Fibroblast of skin of right quadriceps (primary cell): Measurements from ENCODE around the gene PRKACB.

Source experiments
- DNase-seq: peaks from one replicate; pipeline ENCODE4 v3.0.0-alpha.2; 2013

Gene PRKACB

DNA sequence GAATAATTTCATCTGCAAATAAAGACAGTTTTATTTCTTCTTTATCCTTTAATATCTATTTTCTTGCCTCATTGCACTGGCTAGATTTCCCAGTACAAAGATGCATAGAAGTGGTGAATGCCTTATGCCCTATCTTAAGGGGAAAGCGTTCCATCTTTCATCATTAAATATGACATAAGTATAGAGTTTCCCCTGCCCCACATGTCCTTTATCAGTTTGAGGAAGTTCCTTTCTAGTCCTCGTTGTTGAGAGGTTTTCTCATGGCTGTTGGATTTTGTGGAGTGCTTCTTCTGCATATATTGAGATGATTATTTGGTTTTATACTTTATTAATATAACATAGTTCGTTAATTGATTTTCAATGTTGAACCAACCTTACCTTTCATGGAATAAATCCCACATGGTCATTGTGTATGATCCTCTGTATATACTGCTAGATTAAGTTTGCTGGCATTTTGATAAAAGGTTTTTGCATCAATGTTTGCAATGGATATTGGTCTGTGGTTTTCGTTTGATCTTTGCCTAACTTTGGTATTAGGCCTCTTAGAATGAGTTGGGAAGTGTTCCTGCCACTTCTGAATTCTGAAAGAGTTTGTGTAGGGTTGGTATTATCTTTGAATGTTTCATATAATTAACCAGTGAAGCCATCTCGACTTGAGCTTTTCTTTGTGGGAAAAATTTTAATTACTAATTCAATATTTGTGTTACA lies 15.6 kb downstream of the PRKACB start:
- no peak for DNase-seq

DNA sequence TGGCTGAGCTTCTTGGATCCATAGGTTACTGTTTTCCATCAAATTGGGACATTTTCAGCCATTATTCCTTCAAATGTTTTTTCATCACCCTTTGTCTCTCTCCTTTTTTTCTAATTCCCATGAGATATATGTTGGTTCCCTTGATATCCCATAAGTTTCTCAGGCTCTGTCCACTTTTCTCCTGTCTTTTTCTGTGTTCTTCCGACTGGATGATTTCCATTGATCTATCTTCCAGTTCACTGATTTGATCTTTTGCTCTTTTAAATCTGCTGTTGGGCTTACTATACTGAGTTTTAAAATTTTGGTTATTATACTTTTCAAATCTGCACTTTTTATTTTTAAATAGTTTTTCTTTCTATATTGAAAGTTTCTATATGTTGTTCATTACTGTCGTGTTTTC lies 18.2 kb downstream of the PRKACB start:
- no peak for DNase-seq

DNA sequence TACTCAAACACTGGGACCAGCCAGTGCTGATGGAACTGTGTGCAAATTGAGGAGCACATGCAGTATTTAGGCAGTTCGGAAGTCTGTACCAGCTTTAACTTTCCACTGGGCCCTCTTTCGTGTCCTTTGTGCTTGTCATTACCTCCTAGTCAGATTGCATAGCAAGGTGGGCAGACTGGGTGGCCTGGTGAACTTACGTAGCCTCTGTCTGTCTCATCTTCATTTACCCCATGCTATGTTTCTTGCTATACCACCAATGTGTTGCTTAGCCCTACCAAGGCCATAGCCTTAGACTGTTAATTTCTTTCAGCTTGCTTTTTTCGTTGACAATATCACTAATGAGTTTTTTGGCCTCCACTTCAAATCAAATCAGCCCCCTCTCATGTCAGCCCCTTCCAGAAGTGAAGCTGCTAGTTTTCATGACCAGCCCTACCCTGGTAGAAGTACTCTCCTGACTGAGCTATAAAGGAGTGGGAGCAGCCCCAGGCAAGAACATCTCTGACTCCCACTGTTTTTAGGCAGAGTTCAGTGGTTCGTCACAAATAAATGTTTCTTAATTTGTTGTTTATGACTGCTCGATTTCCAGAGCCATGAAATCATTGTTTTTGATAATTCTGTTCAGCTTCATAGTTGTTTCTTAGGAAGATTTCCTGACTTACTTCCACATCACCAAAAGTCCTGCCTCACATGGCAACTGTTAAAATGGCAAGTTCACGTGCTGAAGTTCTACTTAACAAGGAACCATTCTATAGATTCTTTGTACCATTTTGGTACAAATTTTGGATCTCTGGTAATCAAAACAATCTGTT lies 19.3 kb downstream of the PRKACB start:
- no peak for DNase-seq

DNA sequence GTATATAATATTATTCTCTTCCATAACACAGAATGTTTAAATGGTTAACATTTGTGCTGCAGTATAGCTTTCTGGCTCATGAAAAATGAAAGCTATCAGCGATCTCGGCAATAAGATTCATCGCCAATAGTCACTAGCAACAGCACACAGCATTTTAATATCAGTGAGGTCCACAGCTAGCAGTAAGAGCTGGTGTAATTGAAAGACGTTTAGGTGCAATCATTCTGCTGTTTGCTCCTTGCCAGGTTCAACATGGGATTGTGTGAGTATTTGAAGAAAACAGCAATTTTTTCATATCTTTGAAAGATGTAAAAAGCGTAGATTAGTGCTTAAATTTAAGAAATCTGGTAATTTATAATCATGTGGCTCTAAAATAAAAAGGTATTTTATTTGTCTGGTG lies 20.1 kb downstream of the PRKACB start:
- no peak for DNase-seq

DNA sequence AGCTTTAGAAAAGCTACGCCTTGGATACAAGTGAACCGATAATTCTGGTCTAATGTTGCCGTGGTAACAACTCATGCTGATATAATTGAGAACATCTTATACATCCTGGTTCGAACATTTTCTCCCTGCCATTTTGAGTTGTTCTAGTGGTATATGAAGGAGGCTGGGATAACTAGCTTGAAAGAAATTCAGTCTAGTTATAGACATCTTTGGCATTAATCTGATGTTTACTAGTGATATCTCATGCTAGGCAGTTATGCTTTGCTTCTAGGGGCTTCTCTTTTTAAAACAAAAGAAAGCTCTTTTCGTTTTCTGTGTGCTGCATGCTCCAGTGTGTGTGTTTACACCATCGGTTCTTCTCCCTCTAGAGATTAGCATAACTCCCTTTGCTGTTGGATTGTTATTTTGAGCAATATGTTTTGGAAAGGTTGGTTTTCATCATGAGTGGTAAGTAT lies 20.5 kb downstream of the PRKACB start:
- DNase-seq, result no peak

GRCh38 chr1:84165601-84166000 lies 21.5 kb downstream of the PRKACB start:
- no peak for DNase-seq

GRCh38 chr1:84166797-84167196 lies 22.7 kb downstream of the PRKACB start:
- DNase-seq, result no peak

- no peak for DNase-seq
These were observed 24.7 kb downstream of the PRKACB start for GRCh38 chr1:84168783-84169182.

GRCh38 chr1:84170171-84170570 lies 26.1 kb downstream of the PRKACB start:
- DNase-seq, result no peak

DNA sequence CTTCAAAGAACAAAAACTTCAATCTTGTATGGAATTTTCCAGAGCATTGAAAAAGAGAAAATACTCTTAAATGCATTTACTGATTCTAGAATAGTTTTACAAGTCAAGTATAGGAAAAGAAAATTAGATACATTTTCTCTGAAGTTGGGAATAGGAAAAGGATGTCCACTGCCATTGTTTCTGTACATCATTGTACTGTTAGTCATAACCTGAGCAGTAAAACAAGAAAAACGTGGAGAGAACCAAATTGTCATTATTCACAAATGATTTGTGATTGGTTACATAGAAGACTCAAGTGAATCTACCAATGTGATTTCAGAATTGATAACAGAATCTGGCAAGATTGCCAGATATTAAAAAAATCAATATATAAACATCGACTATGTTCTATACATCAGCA lies 27.4 kb downstream of the PRKACB start:
- DNase-seq, result no peak

- peak; percentile 67 for DNase-seq
These were observed 30.0 kb downstream of the PRKACB start for GRCh38 chr1:84174051-84174556.

- no peak for DNase-seq
These were observed 37.4 kb downstream of the PRKACB start for GRCh38 chr1:84181350-84182005.

DNA sequence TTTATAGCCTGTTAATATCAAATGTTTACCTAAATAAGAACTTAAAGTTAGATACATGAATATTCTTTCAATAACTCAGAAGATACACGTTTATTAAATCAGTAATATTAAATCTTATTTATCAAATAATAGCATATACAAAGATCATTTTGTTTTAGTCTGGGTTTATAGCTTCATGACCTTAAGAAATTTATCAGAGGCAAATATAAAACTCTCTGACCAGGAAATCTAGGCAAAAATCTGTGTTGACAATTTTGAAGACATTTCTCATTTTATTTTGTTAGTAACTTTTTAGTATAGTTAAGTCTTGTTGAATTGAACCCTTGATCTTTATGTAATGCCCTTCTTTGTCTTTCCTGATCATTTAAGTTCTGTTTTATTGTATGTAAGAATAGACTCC lies 46.4 kb downstream of the PRKACB start:
- DNase-seq, result no peak

DNA sequence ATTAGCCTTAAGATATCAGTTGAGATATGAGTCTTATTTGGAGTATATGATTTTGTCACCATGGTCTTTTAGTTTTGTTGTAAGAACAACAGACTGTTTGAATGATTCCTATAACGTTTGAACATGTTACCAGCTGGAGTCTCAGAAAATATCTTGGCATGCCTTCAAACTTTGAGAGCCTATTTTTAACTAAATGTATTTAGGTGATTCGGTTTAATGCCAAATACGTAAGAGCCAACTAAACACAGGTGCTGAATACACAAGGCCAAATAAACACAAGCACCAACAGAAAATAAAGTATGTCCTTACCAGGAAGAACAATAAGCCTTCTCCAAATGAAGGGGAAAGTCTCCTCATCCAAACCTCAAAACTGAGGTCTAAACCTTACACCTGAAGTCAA lies 48.6 kb downstream of the PRKACB start:
- DNase-seq, result no peak

- DNase-seq, result no peak
These were observed 54.8 kb downstream of the PRKACB start for GRCh38 chr1:84198832-84199231.

DNA sequence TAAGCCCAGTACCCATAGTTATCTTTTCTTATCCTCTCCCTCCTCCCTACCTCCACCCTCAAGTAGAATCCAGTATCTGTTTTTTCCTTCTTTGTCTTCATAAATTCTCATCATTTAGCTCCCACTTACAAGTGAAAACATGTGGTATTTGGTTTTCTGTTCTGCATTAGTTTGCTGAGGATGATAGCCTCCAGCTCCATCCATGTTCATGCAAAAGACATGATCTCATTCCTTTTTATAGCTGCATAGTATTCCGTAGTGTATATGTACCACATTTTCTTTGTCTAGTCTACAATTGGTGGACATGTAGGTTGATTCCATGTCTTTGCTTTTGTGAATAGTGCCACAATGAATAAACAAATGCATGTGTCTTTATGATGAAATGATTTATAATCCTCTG lies 55.2 kb downstream of the PRKACB start:
- DNase-seq, result no peak

DNA sequence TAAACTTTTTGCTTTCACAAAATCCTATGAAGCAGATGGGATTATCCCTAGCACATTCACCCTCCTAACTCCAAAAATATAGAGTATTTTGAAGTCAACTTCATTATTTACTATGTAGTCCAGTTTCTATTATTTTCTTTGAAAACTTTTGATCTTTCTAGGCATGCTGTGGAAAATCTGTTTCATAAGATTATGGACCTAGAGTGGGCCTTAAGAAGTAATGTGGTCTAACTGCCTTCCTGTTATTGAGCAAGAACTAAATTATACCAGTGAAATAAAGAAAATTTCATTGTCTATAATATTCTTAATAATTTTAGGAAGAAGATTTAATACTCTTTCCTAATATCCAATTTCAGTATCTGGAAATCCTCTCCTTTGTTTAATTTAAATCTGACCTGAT lies 58.1 kb downstream of the PRKACB start:
- no peak for DNase-seq

DNA sequence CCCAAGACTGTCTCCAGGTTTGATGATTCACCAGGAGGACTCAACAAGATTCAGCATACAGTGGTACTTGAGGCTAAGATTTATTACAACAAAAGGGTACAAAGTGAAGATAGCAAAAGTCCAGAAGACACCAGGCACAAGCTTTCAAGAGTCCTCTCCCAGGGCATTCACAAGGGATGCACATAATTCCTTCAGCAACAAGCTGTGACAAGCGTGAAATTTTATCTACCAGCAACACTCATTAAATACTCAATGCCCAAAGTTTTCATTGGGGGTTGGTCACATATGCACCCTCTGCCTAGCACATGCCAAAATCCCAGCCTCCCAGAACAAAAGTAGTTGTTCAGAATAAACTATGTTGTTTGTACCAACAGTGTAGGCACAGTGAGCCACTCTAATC lies 62.3 kb downstream of the PRKACB start:
- no peak for DNase-seq

- DNase-seq, result peak; percentile 0
These were observed 64.9 kb downstream of the PRKACB start for GRCh38 chr1:84208935-84209334.

DNA sequence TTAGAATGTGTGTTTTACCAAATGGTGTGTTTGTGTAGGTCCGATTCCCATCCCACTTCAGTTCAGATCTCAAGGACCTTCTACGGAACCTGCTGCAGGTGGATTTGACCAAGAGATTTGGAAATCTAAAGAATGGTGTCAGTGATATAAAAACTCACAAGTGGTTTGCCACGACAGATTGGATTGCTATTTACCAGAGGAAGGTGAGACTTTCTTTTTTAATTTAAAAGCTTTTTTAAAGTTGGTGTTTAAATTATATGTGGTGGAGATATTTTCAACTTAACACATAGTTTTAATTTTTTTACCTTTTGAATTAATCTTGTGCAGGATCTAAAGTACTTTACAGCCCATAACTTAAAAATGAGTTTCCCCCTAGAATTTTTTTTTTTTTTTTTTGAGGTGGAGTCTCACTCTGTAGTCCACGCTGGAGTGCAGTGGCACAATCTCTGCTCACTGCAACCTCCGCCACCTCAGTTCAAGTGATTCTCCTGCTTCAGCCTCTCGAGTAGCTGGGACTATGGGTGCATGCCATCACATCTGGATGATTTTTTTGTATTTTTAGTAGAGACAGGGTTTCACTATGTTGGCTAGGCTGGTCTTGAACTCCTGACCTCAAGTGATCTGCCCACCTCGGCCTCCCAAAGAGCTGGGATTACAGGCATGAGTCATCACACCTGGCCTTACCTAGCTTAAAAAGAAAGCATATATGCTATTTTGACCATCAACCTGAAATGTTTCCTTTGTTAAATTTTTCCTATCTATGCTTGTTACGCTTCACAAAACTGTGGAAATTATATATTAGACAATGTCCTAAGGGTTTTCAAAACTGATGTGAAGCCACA lies 70.3 kb downstream of the PRKACB start:
- DNase-seq, result no peak

GRCh38 chr1:84217239-84217638 lies 73.2 kb downstream of the PRKACB start:
- no peak for DNase-seq

DNA sequence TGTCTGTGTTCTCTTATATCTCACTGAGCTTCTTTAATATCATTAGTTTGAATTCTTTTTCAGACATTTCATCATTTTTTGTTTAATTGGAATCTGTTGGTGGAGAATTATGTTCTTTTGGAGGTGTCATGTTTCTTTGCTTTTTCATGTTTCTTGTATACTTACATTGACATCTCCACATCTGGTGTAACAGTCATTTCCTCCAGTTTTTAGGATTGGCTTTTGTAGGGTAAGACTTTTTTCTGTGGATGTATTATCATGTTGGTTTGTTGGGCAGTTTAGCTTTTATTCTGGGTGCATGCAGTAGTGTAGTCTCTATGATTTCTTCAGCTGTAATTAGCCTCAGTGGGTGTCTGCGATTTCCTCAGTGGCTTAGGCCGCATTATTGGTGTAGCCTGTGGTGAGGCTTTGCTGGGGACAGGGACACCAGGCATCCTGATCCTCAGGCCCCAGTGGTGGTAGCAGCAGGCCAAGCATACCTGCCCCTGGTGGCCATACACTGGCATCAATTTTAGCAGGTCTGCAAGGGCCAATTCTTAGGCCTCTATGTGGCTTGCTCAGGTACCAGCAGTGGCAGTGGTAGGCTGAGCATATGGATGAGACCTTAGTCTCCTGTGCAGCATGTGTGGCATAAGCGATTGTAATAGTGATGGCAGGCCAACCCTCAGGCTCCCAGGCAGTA lies 79.8 kb downstream of the PRKACB start:
- peak; percentile 18 for DNase-seq
